A549 (cell line): ENCODE measurements around the gene PPP1R1B. TPM values are rescaled to one million over a fixed set of nuclear protein-coding genes. Genes with fewer than 3 reads are reported as not detected.
A peak's percentile ranks its signal among the peaks of the same experiment; 100 is the strongest.

ENCODE experiments used
- ATAC-seq, 2 experiments: fragments of 200-7000 bp in 1 of 2; fragments of >200 bp in 1 of 2; cut with Nextera tagmentation in 1 of 2; cut with Tn5 transposase in 1 of 2; 3 replicates each; pipeline versions ENCODE4 v1.8.0 to v1.9.1; 2018 to 2020; ENCODE audit warnings: mild to moderate bottlenecking in 1 of 2, moderate library complexity in 1 of 2
- CTCF ChIA-PET: fragments of 300-600 bp; sonication (Branson Sonifier 250); formaldehyde crosslinking; extraction: SDS; loops from one replicate; lab custom pipeline; 2021; ENCODE audit warnings: antibody characterized with exemption, inconsistent platforms; lab: Yijun Ruan, JAX
- POLR2A ChIA-PET: fragments of 350-600 bp; formaldehyde crosslinking; extraction: SDS; loops from one replicate; lab custom pipeline; 2021; ENCODE audit warnings: antibody characterized with exemption, inconsistent platforms; lab: Yijun Ruan, JAX
- DNase-seq, 2 experiments: peaks; one replicate each; pipeline versions ENCODE4 v3.0.0 to v3.0.0-alpha.2; 2011 to 2016; ENCODE audit warnings: low read depth in 1 of 2, low spot score in 1 of 2
- FAIRE-seq: peaks from 2 replicates; lab custom pipeline; 2011; peaks lifted over from hg19 to GRCh38; lab: Jason Lieb, UNC
- H3K27ac ChIP-seq, 2 experiments: fragments of >200 bp; sonication (Bioruptor Twin); formaldehyde crosslinking; 3 replicates each; pipeline ENCODE4 v1.5.1; 2016 to 2017
- H3K4me1 ChIP-seq: fragments of >200 bp; sonication (Bioruptor Twin); formaldehyde crosslinking; 3 replicates; pipeline ENCODE4 v1.6.1; 2016
- H3K4me2 ChIP-seq: fragments of >200 bp; sonication (Bioruptor Twin); formaldehyde crosslinking; 3 replicates; pipeline ENCODE4 v1.6.1; 2016
- H3K4me3 ChIP-seq: fragments of >200 bp; sonication (Bioruptor Twin); formaldehyde crosslinking; 3 replicates; pipeline ENCODE4 v1.5.1; 2016
- H3K9me3 ChIP-seq: fragments of >200 bp; sonication (Bioruptor Twin); formaldehyde crosslinking; 3 replicates; pipeline ENCODE4 v1.6.1; 2016
- CBX2 ChIP-seq: fragments of 200-600 bp; sonication (generic); IDR thresholded peaks from 2 replicates; pipeline ENCODE4 v1.6.1; 2016; ENCODE audit warnings: low read depth, mild to moderate bottlenecking, borderline replicate concordance
- EP300 ChIP-seq, 2 experiments: fragments of >200 bp; sonication (Bioruptor Twin); formaldehyde crosslinking; IDR thresholded peaks; 2 replicates in 1 of 2; 3 replicates in 1 of 2; pipeline ENCODE4 v1.6.1; 2016 to 2017
- GATA3 ChIP-seq: IDR thresholded peaks from 2 replicates; pipeline ENCODE4 v1.6.1; 2012; ENCODE audit warnings: borderline replicate concordance
- HEYL ChIP-seq: fragments of 250-450 bp; sonication (Bioruptor Pico); IDR thresholded peaks from 2 replicates; pipeline ENCODE4 v1.8.0; 2021; ENCODE audit warnings: mild to moderate bottlenecking, moderate library complexity
- HOXB13 ChIP-seq: fragments of 250-450 bp; sonication (Bioruptor Pico); IDR thresholded peaks from 2 replicates; pipeline ENCODE4 v1.5.0; 2020; ENCODE audit warnings: low read depth, mild to moderate bottlenecking, moderate library complexity
- JUN ChIP-seq, 2 experiments: fragments of >200 bp; sonication (Bioruptor Twin); formaldehyde crosslinking; IDR thresholded peaks; 2 replicates in 1 of 2; 3 replicates in 1 of 2; pipeline ENCODE4 v1.6.1; 2016 to 2017
- KDM1A ChIP-seq: fragments of 200-600 bp; sonication (generic); IDR thresholded peaks from 2 replicates; pipeline ENCODE4 v1.6.1; 2016; ENCODE audit warnings: low read depth, mild to moderate bottlenecking
- KDM5A ChIP-seq: fragments of 200-600 bp; sonication (generic); IDR thresholded peaks from 2 replicates; pipeline ENCODE4 v1.6.1; 2016; ENCODE audit warnings: antibody characterized with exemption, mild to moderate bottlenecking
- MAZ ChIP-seq: fragments of 150-350 bp; IDR thresholded peaks from 2 replicates; pipeline ENCODE4 v1.6.1; 2014; ENCODE audit warnings: antibody characterized with exemption, low read depth, low read length, borderline replicate concordance
- NPAS2 ChIP-seq: fragments of 250-450 bp; sonication (Bioruptor Pico); IDR thresholded peaks from 2 replicates; pipeline ENCODE4 v1.8.0; 2022; ENCODE audit warnings: mild to moderate bottlenecking, moderate library complexity, borderline replicate concordance
- NR3C1 ChIP-seq: fragments of >200 bp; sonication (Bioruptor Twin); formaldehyde crosslinking; IDR thresholded peaks from 3 replicates; pipeline ENCODE4 v1.6.1; 2017
- POLR2AphosphoS2 ChIP-seq: conservative IDR thresholded peaks from 2 replicates; pipeline ENCODE4 v1.6.1; 2012; ENCODE audit warnings: low read length, improper control_type of control experiment, inconsistent platforms
- RAD21 ChIP-seq, 2 experiments: fragments of >200 bp in 1 of 2; sonication (Bioruptor Twin) in 1 of 2; formaldehyde crosslinking in 1 of 2; IDR thresholded peaks in 1 of 2; conservative IDR thresholded peaks in 1 of 2; 2 replicates in 1 of 2; 3 replicates in 1 of 2; pipeline ENCODE4 v1.6.1; 2012 to 2018; ENCODE audit warnings: inconsistent platforms in 1 of 2
- RARB ChIP-seq: fragments of 250-450 bp; sonication (Bioruptor Pico); IDR thresholded peaks from 2 replicates; pipeline ENCODE4 v1.8.0; 2021; ENCODE audit warnings: mild to moderate bottlenecking, moderate library complexity
- RFX5 ChIP-seq: fragments of 450-650 bp; IDR thresholded peaks from 2 replicates; pipeline ENCODE4 v1.7.1; 2014; ENCODE audit warnings: antibody characterized with exemption, mild to moderate bottlenecking, moderate library complexity
- TFCP2L1 ChIP-seq: fragments of 250-450 bp; sonication (Bioruptor Pico); IDR thresholded peaks from 2 replicates; pipeline ENCODE4 v1.5.0; 2021; ENCODE audit warnings: mild to moderate bottlenecking
- TP53 ChIP-seq: fragments of 250-450 bp; sonication (Bioruptor Pico); IDR thresholded peaks from 2 replicates; pipeline ENCODE4 v1.5.0; 2021; ENCODE audit warnings: mild to moderate bottlenecking, moderate library complexity
- WGBS: methylation state at CpG from one replicate; pipeline ENCODE4 v1.1.6; 2017; ENCODE audit errors: missing lambda C conversion rate; 5-methylcytosine and 5-hydroxymethylcytosine counted together
- polyA plus RNA-seq, 4 experiments: library from polyadenylated mRNA; depleted of rRNA in 3 of 4; stranded (reverse); fragments of >200 nt; fragmentation: RNase III in 1 of 4; extraction: RNeasy Plus Mini Kit Qiagen cat#74134 plus additional on column Dnase treatment in 1 of 4; gene quantifications; 2 replicates in 3 of 4; 3 replicates in 1 of 4; pipeline ENCODE4 v1.2.3, GENCODE V29; 2011 to 2017
- TF ChIP-seq, protein P1 (sequence below): fragments of 150-350 bp; IDR thresholded peaks from 2 replicates; pipeline ENCODE4 v1.6.1; 2014; ENCODE audit warnings: low read depth, mild to moderate bottlenecking, low read length
- TF ChIP-seq, protein P2 (sequence below): fragments of >200 bp; sonication (Bioruptor Twin); formaldehyde crosslinking; IDR thresholded peaks from 3 replicates; pipeline ENCODE4 v1.6.1; 2016

PPP1R1B gene
- polyA plus RNA-seq, 2 of the 4 experiments (the other 2 are of a cell fraction) = 0.10 TPM; not detected in 1

DNA sequence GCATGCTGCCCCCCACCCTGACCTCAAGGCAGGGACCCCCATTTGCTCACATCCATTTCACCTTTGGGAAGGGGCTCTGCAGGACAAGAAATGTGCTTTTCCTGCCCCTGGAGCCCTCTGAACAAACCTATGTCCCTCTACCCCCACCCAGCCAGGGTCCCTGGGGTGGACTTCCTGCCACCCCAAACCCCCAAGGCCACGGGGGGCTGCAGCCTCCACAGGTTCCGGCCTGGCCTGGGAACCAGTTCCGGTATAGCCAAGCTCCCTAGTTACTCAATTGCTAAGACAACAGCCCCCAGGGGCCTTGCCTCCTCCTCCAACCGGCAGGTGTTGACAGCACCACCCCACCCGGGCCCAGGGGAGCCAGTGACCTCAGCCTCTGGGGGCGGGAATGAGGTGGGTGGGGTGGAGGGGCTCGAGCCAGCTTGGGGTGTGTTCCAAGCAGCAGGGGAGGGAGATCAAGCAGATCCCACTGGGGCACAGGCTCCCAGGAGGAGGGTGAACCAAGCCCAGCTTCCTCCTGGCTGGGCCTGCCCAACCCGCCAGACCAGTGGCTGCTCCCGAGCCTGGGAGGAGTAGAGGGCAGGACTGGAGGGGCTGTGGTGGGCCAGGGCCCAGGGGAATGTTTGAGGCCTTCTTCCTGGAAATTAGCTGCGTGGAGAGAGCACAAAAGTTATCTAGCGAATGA, 48.1 kb downstream of the PPP1R1B start:
- peaks cover 21% of the 10 kb centered on the region; the same call in 2 of the 3 replicates for H3K4me1 ChIP-seq
- CTCF ChIA-PET = interaction anchor here (0.7 to 50.7 kb wide), 4 partner anchors 8 to 55 kb away, joined by 3 to 1391 read pairs (median 148); partner anchors contain the start of genes ERBB2, MIEN1, PGAP3 and PPP1R1B
- peak overlapping the region in 1 of 2 experiments; percentile 18; a peak in 2 of 6 replicates for H3K27ac ChIP-seq
- peak in 1 of 2 experiments; percentile 23 for DNase-seq
- WGBS = 42% methylated on average over 7 of the region's 11 CpGs
- TF ChIP-seq CBX2 (no peak), RARB (CRISPR knock-in tag) (no peak), GATA3 (no peak), MAZ (no peak), HOXB13 (CRISPR knock-in tag) (no peak), TFCP2L1 (CRISPR knock-in tag) (no peak), NR3C1 (no peak), TP53 (CRISPR knock-in tag) (no peak), NPAS2 (CRISPR knock-in tag) (no peak), KDM5A (no peak), KDM1A (no peak), RAD21 (conservative IDR thresholded peaks at IDR 0.05 in 1 of 2, IDR thresholded peaks at IDR 0.05 in 1 of 2) (no peak)
- TF ChIP-seq, protein P1, sequence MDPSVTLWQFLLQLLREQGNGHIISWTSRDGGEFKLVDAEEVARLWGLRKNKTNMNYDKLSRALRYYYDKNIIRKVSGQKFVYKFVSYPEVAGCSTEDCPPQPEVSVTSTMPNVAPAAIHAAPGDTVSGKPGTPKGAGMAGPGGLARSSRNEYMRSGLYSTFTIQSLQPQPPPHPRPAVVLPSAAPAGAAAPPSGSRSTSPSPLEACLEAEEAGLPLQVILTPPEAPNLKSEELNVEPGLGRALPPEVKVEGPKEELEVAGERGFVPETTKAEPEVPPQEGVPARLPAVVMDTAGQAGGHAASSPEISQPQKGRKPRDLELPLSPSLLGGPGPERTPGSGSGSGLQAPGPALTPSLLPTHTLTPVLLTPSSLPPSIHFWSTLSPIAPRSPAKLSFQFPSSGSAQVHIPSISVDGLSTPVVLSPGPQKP = no peak
- H3K4me3 ChIP-seq = no peak overlapping the region
- POLR2A ChIA-PET = interaction anchor here (1.3 kb wide), 1 partner anchor 13 kb away, joined by 7 read pairs; the partner anchor contains the start of gene PGAP3
- ATAC-seq = no peak; a peak in 2 of 6 replicates
- no peaks in the 10 kb centered on the region for H3K9me3 ChIP-seq
- no peak for FAIRE-seq
- no peak overlapping the region for H3K4me2 ChIP-seq

GRCh38 chr17:39675390-39676082, 48.8 kb downstream of the PPP1R1B start:
- 77% methylated on average over 10 of the region's 10 CpGs for WGBS
- ChIA-PET CTCF (interaction anchor here (0.6 to 50.7 kb wide), 8 partner anchors 9 to 858 kb away, joined by 3 to 1391 read pairs (median 3); partner anchors contain the start of genes ERBB2, MIEN1, PGAP3 and PPP1R1B), POLR2A (interaction anchor here (1.3 kb wide), 1 partner anchor 12 kb away, joined by 7 read pairs; the partner anchor contains the start of gene PGAP3)
- TF ChIP-seq POLR2AphosphoS2 = no peak
- TF ChIP-seq RARB (CRISPR knock-in tag) = no peak
- no peak for TF ChIP-seq JUN (IDR thresholded peaks at IDR 0.05)
- TF ChIP-seq, protein P2, sequence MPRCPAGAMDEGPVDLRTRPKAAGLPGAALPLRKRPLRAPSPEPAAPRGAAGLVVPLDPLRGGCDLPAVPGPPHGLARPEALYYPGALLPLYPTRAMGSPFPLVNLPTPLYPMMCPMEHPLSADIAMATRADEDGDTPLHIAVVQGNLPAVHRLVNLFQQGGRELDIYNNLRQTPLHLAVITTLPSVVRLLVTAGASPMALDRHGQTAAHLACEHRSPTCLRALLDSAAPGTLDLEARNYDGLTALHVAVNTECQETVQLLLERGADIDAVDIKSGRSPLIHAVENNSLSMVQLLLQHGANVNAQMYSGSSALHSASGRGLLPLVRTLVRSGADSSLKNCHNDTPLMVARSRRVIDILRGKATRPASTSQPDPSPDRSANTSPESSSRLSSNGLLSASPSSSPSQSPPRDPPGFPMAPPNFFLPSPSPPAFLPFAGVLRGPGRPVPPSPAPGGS = no peak
- TF ChIP-seq HEYL (CRISPR knock-in tag) = no peak
- TF ChIP-seq EP300 (IDR thresholded peaks at IDR 0.05) = no peak
- TF ChIP-seq RFX5 = no peak
- TF ChIP-seq TP53 (CRISPR knock-in tag) = no peak
- H3K4me2 ChIP-seq = no peak overlapping the region
- no peaks in the 10 kb centered on the region for H3K9me3 ChIP-seq
- H3K4me3 ChIP-seq = no peak overlapping the region
- FAIRE-seq (no peak), DNase-seq (no peak), ATAC-seq (peak in 1 of 2 experiments; percentile 9; a peak in 3 of 6 replicates)
- H3K27ac ChIP-seq = peak overlapping the region in 1 of 2 experiments; percentile 18; a peak in 2 of 6 replicates
- peaks cover 21% of the 10 kb centered on the region; the same call in 2 of the 3 replicates for H3K4me1 ChIP-seq
